ENCODE data around the gene GGA1.
A peak's percentile ranks its signal among the peaks of the same experiment; 100 is the strongest.

GGA1 gene

DNA sequence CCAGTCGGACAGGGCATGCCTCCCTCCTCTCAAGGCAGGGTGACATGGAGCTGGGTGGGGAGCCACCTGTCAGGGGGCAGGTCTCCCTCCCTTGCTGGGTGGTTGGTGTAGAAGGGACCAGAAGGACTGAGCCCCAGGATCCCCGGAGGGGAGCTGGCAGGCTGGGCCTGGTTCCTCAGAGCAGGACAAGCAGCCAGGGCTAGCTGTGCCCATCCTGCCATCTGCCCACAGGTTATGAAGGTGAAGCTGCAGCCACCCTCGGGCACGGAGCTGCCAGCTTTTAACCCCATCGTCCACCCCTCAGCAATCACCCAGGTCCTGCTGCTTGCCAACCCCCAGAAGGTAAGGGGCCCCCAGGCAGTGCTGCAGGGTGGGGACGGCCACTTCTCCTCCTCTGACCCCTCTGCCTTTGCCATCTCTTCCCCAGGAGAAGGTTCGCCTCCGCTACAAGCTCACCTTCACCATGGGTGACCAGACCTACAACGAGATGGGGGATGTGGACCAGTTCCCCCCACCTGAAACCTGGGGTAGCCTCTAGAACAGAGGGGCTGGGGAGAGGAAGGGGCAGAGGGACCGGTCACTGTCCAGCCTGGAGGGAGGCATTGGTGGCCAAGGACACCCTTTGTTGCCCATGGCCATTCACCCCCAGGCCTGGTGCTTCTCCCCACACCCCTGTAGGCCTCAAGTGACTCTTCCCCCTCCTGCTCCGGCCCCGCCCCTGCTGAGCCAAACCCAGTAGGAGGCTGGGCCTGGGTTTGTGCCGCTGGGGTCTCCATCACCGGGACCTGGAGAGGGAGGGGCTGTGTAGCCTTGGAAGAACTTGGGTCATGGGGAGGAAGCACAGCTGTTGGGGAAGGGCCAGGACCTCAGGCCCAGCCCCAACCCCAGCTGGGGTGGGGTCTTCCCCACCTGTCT, 23.8 kb downstream of the GGA1 start:
- no peak for DNase-seq

GRCh38 chr22:37633089-37633624, 24.5 kb downstream of the GGA1 start:
- no peak for DNase-seq

DNA sequence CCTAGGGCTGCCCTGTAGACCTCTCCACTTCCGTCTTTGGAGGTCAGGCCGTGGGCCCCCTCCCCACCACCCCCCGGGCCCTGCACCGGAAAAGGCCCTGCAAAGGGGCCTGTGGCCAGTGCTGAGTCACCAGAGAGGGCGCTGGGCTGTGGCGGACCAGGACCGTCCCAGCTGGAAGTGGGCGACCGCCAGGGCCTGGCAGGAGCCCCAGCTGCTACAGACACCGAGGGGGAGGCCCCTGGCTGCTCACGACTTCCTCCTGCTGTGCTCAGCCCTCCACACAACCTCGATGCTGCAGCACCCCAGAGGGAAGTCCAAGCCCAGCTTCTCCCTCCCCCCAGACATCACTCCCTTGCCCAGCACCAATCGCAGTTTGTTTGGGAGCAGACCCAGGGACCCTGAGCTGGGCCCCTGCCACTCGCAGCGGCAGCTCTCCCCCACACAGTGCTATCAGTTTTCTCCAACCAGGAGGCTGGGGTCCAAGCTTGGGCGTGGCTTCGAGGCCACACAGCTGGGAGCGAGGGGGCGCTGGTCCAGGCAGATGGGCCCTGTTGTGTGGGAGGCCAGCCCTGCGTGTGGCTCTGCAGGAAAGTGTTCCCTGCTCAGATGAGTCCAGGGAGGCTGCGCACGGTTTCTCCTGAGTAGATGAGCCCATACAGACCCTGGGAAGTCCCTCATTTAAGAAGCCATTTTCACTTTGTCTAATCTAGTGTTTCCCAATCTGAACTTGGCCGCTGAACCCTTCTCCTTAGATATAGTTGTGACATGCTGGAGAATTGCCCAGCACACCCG, 25.2 kb downstream of the GGA1 start:
- DNase-seq: peak; percentile 96

DNA sequence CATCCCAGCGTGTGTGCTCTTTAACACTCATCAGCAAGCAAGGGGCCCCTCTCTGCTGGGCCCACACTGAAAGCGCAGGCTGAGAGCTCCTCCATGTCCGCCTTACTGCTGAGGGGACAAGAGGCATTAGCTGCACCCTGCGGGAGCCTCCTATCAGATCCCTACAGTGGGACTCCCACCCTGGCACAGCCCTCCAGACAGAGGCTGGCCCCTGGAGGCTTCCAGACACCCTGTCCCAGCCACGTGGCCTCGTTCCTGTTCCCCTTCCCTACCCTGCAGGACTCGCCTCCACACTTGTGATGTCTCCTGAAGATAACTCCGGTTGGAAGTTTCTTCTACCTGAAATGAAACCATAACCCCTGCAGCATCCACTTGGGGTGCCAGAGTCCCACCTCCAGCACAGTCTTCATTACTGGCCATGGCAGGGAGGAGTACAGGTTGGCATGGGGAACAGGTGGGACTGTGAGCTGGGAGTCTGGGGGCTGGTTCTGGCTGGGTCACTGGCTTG, 25.8 kb downstream of the GGA1 start:
- DNase-seq: peak; percentile 79

DNA sequence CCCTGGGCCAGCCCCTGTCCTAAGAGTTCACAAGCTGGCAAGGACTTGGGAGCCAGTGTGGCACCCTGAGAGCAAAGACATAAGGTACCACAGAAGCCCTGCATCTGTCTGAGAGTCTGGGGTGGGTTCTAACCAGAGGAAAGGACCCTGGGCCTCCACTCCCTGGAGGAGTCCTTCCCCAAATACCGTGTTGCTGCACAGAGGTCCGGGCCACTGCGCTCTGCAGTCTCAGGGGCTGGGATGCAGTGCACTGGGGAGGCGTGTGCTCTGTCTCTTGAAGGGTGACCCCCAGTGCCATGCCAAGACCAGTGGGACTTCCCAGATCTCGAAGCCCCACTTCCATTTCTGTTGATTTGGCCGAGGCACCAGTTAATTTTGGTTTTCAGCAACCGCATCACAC, 26.5 kb downstream of the GGA1 start:
- no peak for DNase-seq

- DNase-seq: peak; percentile 56
Observed at GRCh38 chr22:37636186-37636948, 27.7 kb downstream of the GGA1 start.

- no peak for DNase-seq
Observed at GRCh38 chr22:37636949-37637273, 28.3 kb downstream of the GGA1 start.

GRCh38 chr22:37638391-37639069, 29.9 kb downstream of the GGA1 start:
- peak; percentile 36 for DNase-seq

DNA sequence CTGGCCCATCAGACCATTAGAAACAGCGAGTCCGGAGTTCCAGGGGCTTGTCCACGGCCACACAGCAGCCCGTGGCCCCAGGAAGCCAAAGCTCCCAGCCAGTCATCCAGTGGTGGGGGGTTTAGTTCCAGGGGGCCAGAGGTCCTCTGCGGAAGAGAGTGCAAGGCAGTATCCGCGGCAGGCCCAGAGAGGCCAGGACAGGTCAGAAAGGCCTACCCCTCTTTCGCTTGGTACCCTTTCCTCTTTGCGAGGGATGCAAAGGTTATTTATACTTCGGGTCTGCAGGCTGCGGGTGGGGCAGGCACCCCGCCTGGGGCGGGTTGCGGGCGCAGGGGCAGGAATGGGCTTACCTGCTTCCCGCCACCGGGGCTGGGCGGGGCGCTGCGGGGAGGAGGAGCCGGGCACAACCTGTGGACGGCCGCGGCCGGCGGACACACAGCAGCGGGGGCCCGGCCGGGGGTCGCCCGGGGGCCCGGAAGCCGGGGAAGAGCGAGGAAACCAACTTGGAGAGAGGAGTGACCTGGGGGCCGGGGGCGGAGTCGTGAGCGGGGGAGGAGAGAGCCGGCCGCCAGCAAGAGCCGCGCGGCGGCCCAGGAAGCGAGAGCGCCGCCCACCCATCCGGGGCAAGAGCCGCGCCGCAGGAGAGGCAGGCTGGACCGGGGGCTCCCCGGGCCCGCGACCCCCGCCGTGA, 30.6 kb downstream of the GGA1 start, which contains the start of gene SH3BP1:
SH3BP1 (plus strand) TSS at position 600 of the 691 bp plus-strand sequence. CDS start 119 bp downstream, outside the sequence.
- DNase-seq: peak; percentile 39

GRCh38 chr22:37639771-37640590, 31.3 kb downstream of the GGA1 start:
- DNase-seq: peak; percentile 42

GRCh38 chr22:37640591-37641560, 32.2 kb downstream of the GGA1 start:
- DNase-seq: no peak

DNA sequence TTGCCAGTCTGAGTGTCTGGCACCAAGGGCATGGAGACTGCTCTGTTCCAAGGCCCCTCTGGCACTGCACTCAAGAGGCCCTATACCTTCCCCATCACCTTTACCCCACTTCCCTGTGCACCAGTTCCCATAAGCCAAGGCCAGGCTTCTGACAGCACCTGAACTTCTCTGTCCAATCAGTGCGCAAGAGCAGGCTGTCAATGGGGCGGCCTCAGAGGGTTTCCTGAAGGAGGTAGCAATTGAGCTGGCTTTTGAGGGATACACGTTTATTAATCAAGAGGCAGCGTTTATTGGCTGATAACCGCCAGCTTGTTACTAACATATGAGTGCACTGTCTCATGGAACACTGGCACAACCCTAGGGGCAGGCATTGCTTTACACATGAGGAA, 32.9 kb downstream of the GGA1 start:
- DNase-seq: no peak

- DNase-seq: peak; percentile 87
Observed at GRCh38 chr22:37643225-37643847, 34.7 kb downstream of the GGA1 start.

DNA sequence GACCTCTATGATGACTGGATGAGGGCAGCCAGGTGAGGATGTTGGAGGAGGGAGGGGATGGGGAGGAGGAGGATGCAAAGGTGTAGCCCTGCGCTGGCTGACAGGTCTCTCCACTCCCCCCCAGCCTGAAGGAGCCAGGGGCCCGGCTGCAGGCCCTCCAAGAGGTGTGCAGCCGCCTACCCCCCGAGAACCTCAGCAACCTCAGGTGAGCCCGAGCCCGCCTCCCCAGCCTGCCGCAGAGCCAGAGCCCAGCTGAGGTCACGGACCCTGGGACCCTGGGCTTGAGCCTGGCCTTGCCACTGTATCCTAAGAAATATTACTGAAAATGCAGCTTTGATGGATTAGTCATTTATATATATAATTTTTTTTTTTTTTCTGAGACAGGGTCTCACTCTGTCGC, 38.7 kb downstream of the GGA1 start:
- DNase-seq: no peak

DNA sequence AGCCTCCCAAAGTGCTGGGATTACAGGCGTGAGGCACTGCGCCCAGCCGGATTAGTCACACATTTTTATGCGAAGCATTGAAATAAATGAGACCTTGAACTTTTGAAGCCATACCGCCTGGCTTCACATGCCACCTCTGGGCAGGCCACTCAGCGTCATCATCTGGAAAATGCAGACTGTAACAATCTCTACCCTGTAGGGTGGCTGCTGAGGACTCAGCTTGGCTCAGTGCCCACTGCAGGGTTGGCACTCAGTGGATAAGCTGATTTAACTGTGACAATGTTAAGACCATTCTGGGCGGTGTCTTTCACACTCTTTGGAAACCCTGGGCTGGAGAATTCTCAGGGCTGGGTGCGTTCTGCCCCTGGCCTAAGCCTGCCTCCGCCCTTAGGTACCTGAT, 39.3 kb downstream of the GGA1 start:
- DNase-seq: no peak

DNA sequence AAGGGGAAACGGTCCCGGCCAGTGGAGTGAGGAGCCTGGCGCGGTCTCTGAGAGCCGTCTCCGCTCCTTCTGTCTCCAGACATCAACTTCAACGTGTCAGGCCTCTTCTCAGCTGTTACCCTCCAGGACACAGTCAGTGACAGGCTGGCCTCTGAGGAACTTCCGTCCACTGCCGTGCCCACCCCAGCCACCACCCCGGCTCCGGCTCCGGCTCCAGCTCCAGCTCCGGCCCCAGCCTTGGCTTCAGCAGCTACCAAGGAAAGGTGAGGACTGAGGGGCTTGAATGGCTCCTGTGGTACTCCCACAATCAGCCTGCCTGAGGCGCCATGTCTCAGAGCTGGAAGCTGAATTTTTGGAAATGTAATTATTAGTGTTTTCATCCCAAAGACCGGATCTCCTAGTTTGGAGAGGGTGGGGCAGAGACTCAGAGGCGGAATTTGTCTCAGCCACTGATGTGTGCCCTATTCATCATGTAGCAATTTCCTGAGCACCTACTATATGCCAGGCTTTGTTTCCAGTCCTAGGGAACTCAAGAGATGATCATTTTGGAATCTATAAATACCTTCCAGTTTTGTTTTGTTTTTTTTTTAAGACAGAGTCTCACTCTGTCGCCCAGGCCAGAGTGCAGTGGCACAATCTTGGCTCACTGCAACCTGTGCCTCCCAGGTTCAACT, 42.0 kb downstream of the GGA1 start:
- DNase-seq: no peak

- no peak for DNase-seq
Observed at GRCh38 chr22:37654563-37655251, 46.1 kb downstream of the GGA1 start.

DNA sequence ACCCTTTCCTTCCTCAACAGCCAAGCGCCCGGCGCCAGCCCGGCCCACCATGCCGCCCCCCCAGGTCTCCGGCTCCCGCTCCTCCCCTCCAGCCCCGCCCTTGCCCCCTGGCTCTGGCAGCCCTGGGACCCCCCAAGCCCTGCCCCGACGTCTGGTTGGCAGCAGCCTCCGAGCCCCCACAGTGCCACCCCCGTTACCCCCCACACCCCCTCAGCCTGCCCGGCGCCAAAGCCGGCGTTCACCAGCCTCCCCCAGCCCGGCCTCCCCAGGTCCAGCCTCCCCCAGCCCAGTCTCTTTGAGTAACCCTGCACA, 46.6 kb downstream of the GGA1 start:
- no peak for DNase-seq
